Upper lobe of right lung (tissue), 1 donor: ENCODE results near the gene CHSY1. TPM values are rescaled to one million over a fixed set of nuclear protein-coding genes. Genes with fewer than 3 reads are reported as not detected.

Experiments used
- ATAC-seq: fragments of 200-7000 bp; cut with Tn5 transposase; one replicate; pipeline ENCODE4 v1.9.1; 2020; ENCODE audit warnings: mild to moderate bottlenecking, moderate library complexity
- DNase-seq: peaks from one replicate; pipeline ENCODE4 v3.0.0-alpha.2; 2020
- H3K27ac ChIP-seq: fragments of 200-600 bp; one replicate; pipeline ENCODE4 v1.8.0; 2022
- H3K27me3 ChIP-seq: fragments of 200-600 bp; one replicate; pipeline ENCODE4 v1.8.0; 2022; ENCODE audit warnings: mild to moderate bottlenecking
- H3K36me3 ChIP-seq: fragments of 200-600 bp; one replicate; pipeline ENCODE4 v1.8.0; 2022
- H3K4me1 ChIP-seq: fragments of 200-600 bp; one replicate; pipeline ENCODE4 v1.8.0; 2022
- H3K4me3 ChIP-seq: fragments of 200-600 bp; one replicate; pipeline ENCODE4 v1.8.0; 2022; ENCODE audit warnings: mild to moderate bottlenecking
- H3K9me3 ChIP-seq: fragments of 200-600 bp; one replicate; pipeline ENCODE4 v1.8.0; 2022
- CTCF ChIP-seq: fragments of 200-600 bp; IDR thresholded peaks from one replicate; pipeline ENCODE4 v1.8.0; 2022; ENCODE audit warnings: antibody characterized with exemption
- intact Hi-C: fragments of 100-400 bp; cut with DNase I; formaldehyde crosslinking; loops from one replicate; pipeline ENCODE4 v1.11.0; 2022
- total RNA-seq: library from RNA; stranded (reverse); fragmentation: NEBNext Ultra II Directional; extraction: Animal tissue kit (Norgen Biotek cat#: 25700); gene quantifications from one replicate; pipeline ENCODE4 v1.2.1, GENCODE V29; 2021
- donor health status: DM: no; HTN: yes; CAD: no; lungs with severe emphysema.

CHSY1 gene
- total RNA-seq, 1 donor from 2014 or later = 40.6 TPM

GRCh38 chr15:101203607-101204189 lies 48.1 kb downstream of the CHSY1 start:
- ATAC-seq = no peak
- intact Hi-C loops = no loop called here
- Histone ChIP-seq H3K4me3 (no peak overlapping the region), H3K9me3 (no peaks in the 10 kb centered on the region), H3K27me3 (no peaks in the 10 kb centered on the region), H3K36me3 (no peaks in the 10 kb centered on the region), H3K27ac (peak overlapping the region; percentile 30), H3K4me1 (peaks cover 81% of the 10 kb centered on the region)
- no peak for DNase-seq
- TF ChIP-seq CTCF = no peak

GRCh38 chr15:101203029-101203573 lies 48.7 kb downstream of the CHSY1 start:
- H3K36me3 ChIP-seq = no peaks in the 10 kb centered on the region
- TF ChIP-seq CTCF = no peak
- H3K4me3 ChIP-seq = no peak overlapping the region
- no peaks in the 10 kb centered on the region for H3K9me3 ChIP-seq
- intact Hi-C loops = no loop called here
- H3K4me1 ChIP-seq = peaks cover 82% of the 10 kb centered on the region
- DNase-seq = no peak
- no peaks in the 10 kb centered on the region for H3K27me3 ChIP-seq
- ATAC-seq = no peak
- H3K27ac ChIP-seq = peak overlapping the region; percentile 30

- intact Hi-C loops = no loop called here
- Histone ChIP-seq H3K9me3 (no peaks in the 10 kb centered on the region), H3K4me1 (peaks cover 70% of the 10 kb centered on the region), H3K27ac (peak overlapping the region; percentile 74), H3K4me3 (no peak overlapping the region), H3K36me3 (no peaks in the 10 kb centered on the region), H3K27me3 (no peaks in the 10 kb centered on the region)
- ATAC-seq (peak; percentile 89), DNase-seq (peak; percentile 78)
- TF ChIP-seq CTCF = no peak
Observed at GRCh38 chr15:101201411-101202174, 50.3 kb downstream of the CHSY1 start.

- H3K27me3 ChIP-seq = no peaks in the 10 kb centered on the region
- peak overlapping the region; percentile 53 for H3K27ac ChIP-seq
- H3K9me3 ChIP-seq = no peaks in the 10 kb centered on the region
- peaks cover 58% of the 10 kb centered on the region for H3K4me1 ChIP-seq
- ATAC-seq (no peak), DNase-seq (no peak)
- H3K36me3 ChIP-seq = no peaks in the 10 kb centered on the region
- H3K4me3 ChIP-seq = no peak overlapping the region
- intact Hi-C loops = no loop called here
- TF ChIP-seq CTCF = no peak
Observed at GRCh38 chr15:101200181-101200580, 51.7 kb downstream of the CHSY1 start.

GRCh38 chr15:101198800-101199199 lies 53.0 kb downstream of the CHSY1 start:
- Histone ChIP-seq H3K4me3 (no peak overlapping the region), H3K9me3 (no peaks in the 10 kb centered on the region), H3K4me1 (peaks cover 59% of the 10 kb centered on the region), H3K27ac (peak overlapping the region; percentile 53), H3K36me3 (no peaks in the 10 kb centered on the region), H3K27me3 (no peaks in the 10 kb centered on the region)
- DNase-seq = no peak
- no peak for TF ChIP-seq CTCF
- no peak for ATAC-seq
- intact Hi-C loops = no loop called here
